Esophagus squamous epithelium (tissue), 4 donors: ENCODE measurements around the gene GMEB2.
"Not testable (repeated sequence)": the region's sequence is repeated elsewhere in the genome, so short reads cannot be mapped to it uniquely, and the experiment has no call there.

Experiments
- CTCF ChIP-seq, 6 experiments: fragments of 450-650 bp in 4 of 6; fragments of 200-600 bp in 2 of 6; sonication (generic) in 2 of 6; IDR thresholded peaks; one replicate each; pipeline ENCODE4 v1.5.1; 2016 to 2019; ENCODE audit warnings: antibody characterized with exemption in 6 of 6, mild to moderate bottlenecking in 4 of 6, moderate library complexity in 4 of 6
- POLR2A ChIP-seq, 4 donors: fragments of 450-650 bp; IDR thresholded peaks; one replicate each; pipeline ENCODE4 v1.6.1; 2017; ENCODE audit warnings: antibody characterized with exemption in 4 of 4, mild to moderate bottlenecking in 4 of 4, moderate library complexity in 3 of 4

DNA sequence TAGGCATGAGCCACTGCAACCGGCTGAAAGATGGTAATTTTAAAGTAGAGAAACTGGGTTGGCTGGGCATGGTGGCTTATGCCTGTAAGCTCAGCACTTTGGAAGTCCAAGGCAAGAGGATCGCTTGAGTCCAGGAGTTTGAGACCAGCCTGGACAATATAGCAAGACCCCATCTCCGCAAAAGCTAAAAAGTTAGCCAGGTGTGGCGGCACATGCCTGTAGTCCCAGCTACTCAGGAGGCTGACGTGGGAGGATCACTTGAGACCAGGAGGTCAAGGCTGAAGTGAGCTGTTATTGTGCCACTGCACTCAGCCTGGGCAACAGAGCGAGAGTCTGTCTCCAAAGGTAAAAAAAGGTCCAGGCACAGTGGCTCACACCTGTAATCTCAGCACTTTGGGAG, 4.1 kb upstream of the GMEB2 start:
- TF ChIP-seq POLR2A, CTCF (IDR thresholded peaks at IDR 0.05): not testable (repeated sequence)
